Uterus (tissue), 4 donors: ENCODE measurements around the gene TGFB1I1. TPM values are rescaled to one million over a fixed set of nuclear protein-coding genes. Genes with fewer than 3 reads are reported as not detected.
A peak's percentile ranks its signal among the peaks of the same experiment; 100 is the strongest.

ENCODE experiments used
- DNase-seq, 2 donors: peaks; one replicate each; pipeline ENCODE4 v3.0.0-alpha.2; 2019 to 2020
- H3K27ac ChIP-seq, 2 donors: fragments of 200-600 bp; sonication (generic); 1 replicate in 1 of 2; 2 replicates in 1 of 2; pipeline ENCODE4 v1.5.1; 2016 to 2018
- H3K27me3 ChIP-seq, 2 donors: fragments of 200-600 bp; sonication (generic); one replicate each; pipeline ENCODE4 v1.5.1; 2018 to 2019; ENCODE audit warnings: control low read depth in 1 of 2
- H3K36me3 ChIP-seq, 2 donors: fragments of 200-600 bp; sonication (generic); one replicate each; pipeline ENCODE4 v1.5.1; 2019; ENCODE audit warnings: control low read depth in 1 of 2
- H3K4me1 ChIP-seq, 2 donors: fragments of 200-600 bp; sonication (generic); one replicate each; pipeline ENCODE4 v1.5.1; 2018 to 2019; ENCODE audit warnings: control low read depth in 1 of 2
- H3K4me3 ChIP-seq, 2 donors: fragments of 200-600 bp; sonication (generic); 1 replicate in 1 of 2; 2 replicates in 1 of 2; pipeline ENCODE4 v1.5.1; 2018 to 2019; ENCODE audit warnings: mild to moderate bottlenecking in 1 of 2
- H3K9me3 ChIP-seq, 2 donors: fragments of 200-600 bp; sonication (generic); one replicate each; pipeline ENCODE4 v1.5.1; 2019; ENCODE audit warnings: control low read depth in 1 of 2
- POLR2A ChIP-seq, 2 donors: fragments of 450-650 bp; IDR thresholded peaks; one replicate each; pipeline ENCODE4 v1.6.1; 2016; ENCODE audit warnings: antibody characterized with exemption in 2 of 2, mild to moderate bottlenecking in 1 of 2, moderate library complexity in 1 of 2
- intact Hi-C: fragments of 100-400 bp; cut with DNase I; formaldehyde crosslinking; loops from one replicate; pipeline ENCODE4 v1.15.1; 2023; ENCODE audit warnings: low total_unique reads
- total RNA-seq, 4 donors: library from RNA; depleted of rRNA in 3 of 4; stranded (reverse); fragments of >200 nt in 3 of 4; gene quantifications; one replicate each; pipeline versions ENCODE4 v1.1.0 to v1.2.4, GENCODE V29; 2014 to 2023
- TF ChIP-seq, protein P1 (sequence below), 4 experiments: fragments of 200-600 bp in 2 of 4; fragments of 450-650 bp in 2 of 4; sonication (generic) in 2 of 4; IDR thresholded peaks; one replicate each; pipeline ENCODE4 v1.5.1; 2016 to 2019; ENCODE audit warnings: antibody characterized with exemption in 4 of 4, mild to moderate bottlenecking in 2 of 4, moderate library complexity in 1 of 4
- donor health status: DM: yes; HTN: yes; CAD: no.

TGFB1I1 gene
- total RNA-seq, 4 donors from 2014 or later: 61.1 to 336 (median 107) TPM

DNA sequence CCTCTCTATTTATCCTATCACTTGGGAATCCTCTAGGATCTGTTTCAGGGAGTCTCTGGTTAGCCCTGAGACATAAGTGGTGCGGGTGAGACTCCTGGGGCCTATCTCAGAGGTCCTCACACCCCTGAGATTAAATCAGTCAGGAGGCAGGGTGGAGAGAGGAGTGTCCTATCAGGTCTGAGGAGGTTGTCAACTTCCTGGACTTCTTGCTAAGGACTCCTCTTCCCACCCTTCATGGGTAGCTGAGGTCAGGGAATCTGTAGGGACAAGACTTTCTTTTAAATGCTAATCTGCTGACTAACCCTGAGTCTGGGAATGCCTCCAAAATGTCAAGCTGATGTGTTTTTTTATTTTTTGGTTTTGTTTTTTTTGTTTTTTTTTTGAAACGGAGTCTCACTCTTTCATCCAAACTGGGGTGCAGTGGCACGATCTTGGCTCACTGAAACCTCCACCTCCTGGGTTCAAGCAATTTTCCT is 19.3 kb upstream of the TGFB1I1 start:
- H3K36me3 ChIP-seq: no peaks in the 10 kb centered on the region
- TF ChIP-seq, protein P1, sequence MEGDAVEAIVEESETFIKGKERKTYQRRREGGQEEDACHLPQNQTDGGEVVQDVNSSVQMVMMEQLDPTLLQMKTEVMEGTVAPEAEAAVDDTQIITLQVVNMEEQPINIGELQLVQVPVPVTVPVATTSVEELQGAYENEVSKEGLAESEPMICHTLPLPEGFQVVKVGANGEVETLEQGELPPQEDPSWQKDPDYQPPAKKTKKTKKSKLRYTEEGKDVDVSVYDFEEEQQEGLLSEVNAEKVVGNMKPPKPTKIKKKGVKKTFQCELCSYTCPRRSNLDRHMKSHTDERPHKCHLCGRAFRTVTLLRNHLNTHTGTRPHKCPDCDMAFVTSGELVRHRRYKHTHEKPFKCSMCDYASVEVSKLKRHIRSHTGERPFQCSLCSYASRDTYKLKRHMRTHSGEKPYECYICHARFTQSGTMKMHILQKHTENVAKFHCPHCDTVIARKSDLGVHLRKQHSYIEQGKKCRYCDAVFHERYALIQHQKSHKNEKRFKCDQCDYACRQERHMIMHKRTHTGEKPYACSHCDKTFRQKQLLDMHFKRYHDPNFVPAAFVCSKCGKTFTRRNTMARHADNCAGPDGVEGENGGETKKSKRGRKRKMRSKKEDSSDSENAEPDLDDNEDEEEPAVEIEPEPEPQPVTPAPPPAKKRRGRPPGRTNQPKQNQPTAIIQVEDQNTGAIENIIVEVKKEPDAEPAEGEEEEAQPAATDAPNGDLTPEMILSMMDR (IDR thresholded peaks at IDR 0.05): no peak
- DNase-seq: no peak
- H3K4me1 ChIP-seq: peaks cover 3 to 33% of the 10 kb centered on the region in 2 donors
- H3K27me3 ChIP-seq: no peaks in the 10 kb centered on the region
- intact Hi-C loops: no loop called here
- no peak overlapping the region for H3K4me3 ChIP-seq
- H3K27ac ChIP-seq: peak overlapping the region; percentile 73 to 76
- H3K9me3 ChIP-seq: no peaks in the 10 kb centered on the region

DNA sequence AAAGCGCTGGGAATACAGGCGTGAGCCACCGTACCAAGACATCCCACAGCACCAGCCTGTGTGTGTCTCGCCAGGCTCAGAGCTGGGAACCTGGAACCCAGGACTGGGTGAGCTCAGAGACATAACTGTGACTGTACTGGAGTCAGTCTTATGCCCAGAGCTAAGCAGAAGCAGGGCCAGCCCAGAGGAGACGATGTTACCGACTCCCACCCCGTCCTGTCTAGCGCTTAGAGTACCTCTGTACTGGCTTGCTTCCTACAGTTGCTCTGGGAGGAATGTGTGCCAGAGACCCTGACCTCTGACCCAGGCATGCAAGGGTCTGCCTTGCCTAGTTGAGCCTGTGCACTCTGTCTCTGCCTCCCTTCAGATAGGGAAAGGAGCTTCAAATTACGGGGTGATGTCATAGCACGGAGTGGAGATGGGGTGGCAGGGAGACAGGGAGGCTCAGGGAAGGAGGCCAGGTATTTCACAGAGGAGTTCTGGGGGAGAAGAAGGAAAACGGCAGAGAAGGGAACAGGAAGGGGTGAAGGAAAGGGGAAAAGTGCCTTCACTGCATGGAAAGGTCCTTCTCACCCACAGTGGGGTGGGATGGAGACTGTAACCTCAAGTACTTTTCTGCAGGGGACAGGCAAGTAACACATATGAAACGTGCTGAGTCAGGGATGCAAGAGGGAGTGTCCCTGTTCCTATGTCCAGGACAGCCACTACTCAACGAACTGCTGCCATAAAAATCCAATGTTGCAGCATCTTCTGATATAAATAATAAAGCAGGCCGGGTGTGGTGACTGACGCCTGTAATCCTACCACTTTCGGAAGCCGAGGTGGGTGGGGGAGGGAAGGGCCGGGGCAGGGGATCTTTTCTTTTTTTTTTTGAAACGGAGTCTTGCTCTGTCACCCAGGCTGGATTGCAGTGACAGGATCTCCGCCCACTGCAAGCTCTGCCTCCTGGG is 18.4 kb upstream of the TGFB1I1 start:
- TF ChIP-seq, protein P1 (IDR thresholded peaks at IDR 0.05): peak in 1 of 4 experiments; percentile 6
- TF ChIP-seq POLR2A (IDR thresholded peaks at IDR 0.05): no peak
- H3K27ac ChIP-seq: peak overlapping the region; percentile 73 to 76
- intact Hi-C loops: no loop called here

DNA sequence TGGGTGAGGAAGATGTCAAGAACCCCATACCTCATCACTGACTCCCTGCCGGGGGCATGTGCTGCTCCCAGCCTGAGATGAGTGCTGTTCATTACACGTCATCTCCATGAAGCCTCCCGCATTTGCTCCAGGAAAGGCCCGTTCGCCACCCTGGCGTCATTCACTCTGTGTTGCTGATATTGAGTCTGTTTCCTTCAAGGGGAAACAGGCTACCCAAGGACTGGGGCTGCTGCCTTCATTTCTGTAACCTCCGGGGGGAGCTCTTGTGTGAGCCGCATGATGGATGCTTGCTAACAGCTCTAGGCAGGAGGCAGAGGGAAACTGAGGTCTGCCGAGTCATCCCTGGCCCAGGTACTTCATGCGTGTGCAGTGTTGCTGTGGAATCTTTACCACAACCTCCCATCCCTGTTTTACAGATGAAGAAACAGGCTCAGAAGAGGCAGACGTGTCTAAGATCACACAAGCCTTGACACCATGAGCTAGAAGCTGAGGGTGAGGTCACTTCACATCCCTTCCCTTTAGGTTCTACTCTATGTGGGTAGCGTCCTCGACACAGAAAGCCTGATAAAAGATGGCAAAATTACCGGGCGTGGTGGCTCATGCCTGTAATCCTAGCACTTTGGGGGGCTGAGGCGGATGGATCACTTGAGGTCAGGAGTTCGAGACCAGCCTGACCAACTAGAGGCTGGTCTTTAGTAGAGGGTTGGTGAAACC is 16.2 kb upstream of the TGFB1I1 start:
- no peak for DNase-seq
- H3K36me3 ChIP-seq: no peaks in the 10 kb centered on the region
- H3K27ac ChIP-seq: no peak overlapping the region
- intact Hi-C loops: no loop called here
- TF ChIP-seq, protein P1 (IDR thresholded peaks at IDR 0.05): no peak
- no peak for TF ChIP-seq POLR2A (IDR thresholded peaks at IDR 0.05)
- no peak overlapping the region for H3K4me3 ChIP-seq
- no peaks in the 10 kb centered on the region for H3K27me3 ChIP-seq
- no peaks in the 10 kb centered on the region for H3K9me3 ChIP-seq
- H3K4me1 ChIP-seq: peaks cover 3 to 36% of the 10 kb centered on the region in 2 donors

More for the DNA sequence above, 18.4 kb upstream of the TGFB1I1 start:
- no peaks in the 10 kb centered on the region for H3K27me3 ChIP-seq
- no peaks in the 10 kb centered on the region for H3K36me3 ChIP-seq
- no peaks in the 10 kb centered on the region for H3K9me3 ChIP-seq
- DNase-seq: peak in 1 of 2 donors; percentile 52
- H3K4me3 ChIP-seq: no peak overlapping the region
- H3K4me1 ChIP-seq: peaks cover 3 to 36% of the 10 kb centered on the region in 2 donors

DNA sequence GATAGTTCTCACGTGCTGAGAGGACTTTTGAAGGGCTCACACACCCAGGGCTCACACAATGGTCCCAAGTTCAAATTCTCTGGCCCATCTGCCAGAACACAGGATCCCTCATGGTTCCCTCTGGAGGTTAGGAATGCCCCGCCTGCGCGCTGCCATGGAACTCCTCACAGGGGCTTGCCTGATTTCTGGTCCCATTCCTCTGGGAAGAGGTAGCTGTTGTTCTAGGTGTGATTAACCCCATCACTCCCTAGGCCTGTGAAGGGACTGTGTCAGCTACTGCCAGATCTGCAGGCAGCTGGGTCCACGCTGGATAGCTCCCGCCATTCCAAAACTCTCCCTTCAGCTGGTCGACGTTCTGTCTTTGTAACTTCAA is 15.0 kb upstream of the TGFB1I1 start:
- TF ChIP-seq, protein P1 (IDR thresholded peaks at IDR 0.05): no peak
- TF ChIP-seq POLR2A (IDR thresholded peaks at IDR 0.05): no peak
- Histone ChIP-seq H3K4me1 (peaks cover 3 to 35% of the 10 kb centered on the region in 2 donors), H3K27me3 (no peaks in the 10 kb centered on the region), H3K4me3 (no peak overlapping the region), H3K27ac (peak overlapping the region in 1 of 2 donors; percentile 100), H3K36me3 (no peaks in the 10 kb centered on the region), H3K9me3 (no peaks in the 10 kb centered on the region)
- intact Hi-C loops: no loop called here
- no peak for DNase-seq
